ENCODE measurements around the gene TMEM109. TPM values are rescaled to one million over a fixed set of nuclear protein-coding genes. Genes with fewer than 3 reads are reported as not detected.

TMEM109 gene
- total and polyA plus RNA-seq, 9 of the 15 experiments (the other 6 are each of a cell fraction or from before 2014, with no cell fraction given), result 9.2 to 71.3 (median 30.5) TPM

DNA sequence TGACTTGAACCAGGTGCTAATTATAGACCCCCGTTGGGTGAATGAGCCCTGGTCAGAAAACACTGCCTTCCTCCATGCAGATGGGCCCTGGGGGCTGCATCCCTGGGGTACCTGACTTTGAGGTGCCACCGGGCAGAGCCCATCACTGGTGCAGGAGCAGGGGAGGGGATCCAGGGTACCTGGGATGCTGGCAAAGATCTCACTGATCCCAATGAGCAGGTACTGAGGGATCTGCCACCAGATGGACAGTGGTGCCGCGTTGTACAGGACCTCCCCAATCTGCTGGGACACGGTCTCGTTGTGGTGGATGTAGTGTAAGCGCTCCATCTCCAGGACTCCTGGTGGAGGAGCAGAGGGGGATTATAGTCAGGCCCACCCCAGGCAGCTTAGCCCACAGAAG lies 25.3 kb downstream of the TMEM109 start:
- no peak for DNase-seq (ENCODE audit: extremely low read depth in 1 of 4, low spot score in 3 of 4)
- intact Hi-C loops (cut with micrococcal nuclease), result no loop called here
- peaks cover 0 to 11% of the 10 kb centered on the region in 2 experiments; a peak in 1 of 5 replicates for H3K4me1 ChIP-seq (replicated peaks in 1 of 2; ENCODE audit: control insufficient read depth in 2 of 2, insufficient read depth in 2 of 2, low read length in 2 of 2)
- no peaks in the 10 kb centered on the region for H3K36me3 ChIP-seq (ENCODE audit: control insufficient read depth, insufficient read depth, low read length)
- H3K27ac ChIP-seq (ENCODE audit: extremely low read depth, low read depth, low read length), result no peak overlapping the region
- no peak overlapping the region for H3K9ac ChIP-seq (ENCODE audit: insufficient read depth in 1 of 2, low read depth in 2 of 2, low read length in 2 of 2)
- no peaks in the 10 kb centered on the region for H3K79me2 ChIP-seq (ENCODE audit: control insufficient read depth, insufficient read depth, low read length)
- CTCF ChIA-PET (ENCODE audit: low intra/inter-chr PET ratio), result interaction anchor here (0.6 kb wide), 1 partner anchor 11 kb away, joined by 3 read pairs; no protein-coding TSS in a partner anchor
- FAIRE-seq, result no peak
- H3K4me3 ChIP-seq, result no peak overlapping the region
- in situ Hi-C loops (cut with MboI), result no loop called here
- no TSS peak for BruUV-seq (replicated peaks)
- H3K4me2 ChIP-seq (ENCODE audit: insufficient read depth, low read length), result no peak overlapping the region
- no peak for ATAC-seq
- no peaks in the 10 kb centered on the region for H3K9me3 ChIP-seq (replicated peaks; ENCODE audit: control insufficient read depth, insufficient read depth, low read depth, low read length)
- no peaks in the 10 kb centered on the region for H3K9me1 ChIP-seq (ENCODE audit: control insufficient read depth, insufficient read depth, low read length)
- H4K20me1 ChIP-seq (replicated peaks; ENCODE audit: control insufficient read depth, insufficient read depth, low read length), result peaks cover 16% of the 10 kb centered on the region
- POLR2A ChIA-PET, result interaction anchor here (1.4 to 1.6 kb wide), 2 partner anchors 11 to 15 kb away, joined by 4 to 6 read pairs; no protein-coding TSS in a partner anchor
- H2AFZ ChIP-seq (ENCODE audit: low read depth, low read length), result no peak overlapping the region
- 1% methylated on average over 7 of the region's 7 CpGs for WGBS (ENCODE audit: insufficient coverage, low coverage, missing lambda C conversion rate)
- H3K27me3 ChIP-seq (ENCODE audit: control insufficient read depth in 2 of 2, insufficient read depth in 2 of 2, low read length in 2 of 2), result peaks cover 59 to 87% of the 10 kb centered on the region in 2 experiments
- TF ChIP-seq, protein P1, sequence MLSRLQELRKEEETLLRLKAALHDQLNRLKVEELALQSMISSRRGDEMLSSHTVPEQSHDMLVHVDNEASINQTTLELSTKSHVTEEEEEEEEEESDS (CRISPR knock-in tag; IDR thresholded peaks at IDR 0.05), result no peak
- TF ChIP-seq RBM22 (IDR thresholded peaks at IDR 0.05; ENCODE audit: low read depth, low read length, poor library complexity, severe bottlenecking), result no peak
- no peak for TF ChIP-seq ZNF140 (CRISPR knock-in tag; IDR thresholded peaks at IDR 0.05)
- no peak for TF ChIP-seq SMAD4 (CRISPR knock-in tag; conservative IDR thresholded peaks at IDR 0.05)
- TF ChIP-seq CC2D1A (IDR thresholded peaks at IDR 0.05), result no peak
- no peak for TF ChIP-seq ERF (CRISPR knock-in tag; IDR thresholded peaks at IDR 0.05)
- TF ChIP-seq ELF1 (tag; IDR thresholded peaks at IDR 0.05), result no peak
- TF ChIP-seq, protein P2, sequence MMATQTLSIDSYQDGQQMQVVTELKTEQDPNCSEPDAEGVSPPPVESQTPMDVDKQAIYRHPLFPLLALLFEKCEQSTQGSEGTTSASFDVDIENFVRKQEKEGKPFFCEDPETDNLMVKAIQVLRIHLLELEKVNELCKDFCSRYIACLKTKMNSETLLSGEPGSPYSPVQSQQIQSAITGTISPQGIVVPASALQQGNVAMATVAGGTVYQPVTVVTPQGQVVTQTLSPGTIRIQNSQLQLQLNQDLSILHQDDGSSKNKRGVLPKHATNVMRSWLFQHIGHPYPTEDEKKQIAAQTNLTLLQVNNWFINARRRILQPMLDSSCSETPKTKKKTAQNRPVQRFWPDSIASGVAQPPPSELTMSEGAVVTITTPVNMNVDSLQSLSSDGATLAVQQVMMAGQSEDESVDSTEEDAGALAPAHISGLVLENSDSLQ (IDR thresholded peaks at IDR 0.05), result no peak
- no peak for TF ChIP-seq ZNF766 (CRISPR knock-in tag; conservative IDR thresholded peaks at IDR 0.05)
- TF ChIP-seq ARID2 (IDR thresholded peaks at IDR 0.05), result no peak
- TF ChIP-seq, protein P3, sequence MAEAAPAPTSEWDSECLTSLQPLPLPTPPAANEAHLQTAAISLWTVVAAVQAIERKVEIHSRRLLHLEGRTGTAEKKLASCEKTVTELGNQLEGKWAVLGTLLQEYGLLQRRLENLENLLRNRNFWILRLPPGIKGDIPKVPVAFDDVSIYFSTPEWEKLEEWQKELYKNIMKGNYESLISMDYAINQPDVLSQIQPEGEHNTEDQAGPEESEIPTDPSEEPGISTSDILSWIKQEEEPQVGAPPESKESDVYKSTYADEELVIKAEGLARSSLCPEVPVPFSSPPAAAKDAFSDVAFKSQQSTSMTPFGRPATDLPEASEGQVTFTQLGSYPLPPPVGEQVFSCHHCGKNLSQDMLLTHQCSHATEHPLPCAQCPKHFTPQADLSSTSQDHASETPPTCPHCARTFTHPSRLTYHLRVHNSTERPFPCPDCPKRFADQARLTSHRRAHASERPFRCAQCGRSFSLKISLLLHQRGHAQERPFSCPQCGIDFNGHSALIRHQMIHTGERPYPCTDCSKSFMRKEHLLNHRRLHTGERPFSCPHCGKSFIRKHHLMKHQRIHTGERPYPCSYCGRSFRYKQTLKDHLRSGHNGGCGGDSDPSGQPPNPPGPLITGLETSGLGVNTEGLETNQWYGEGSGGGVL (CRISPR knock-in tag; IDR thresholded peaks at IDR 0.05), result no peak
- TF ChIP-seq, protein P4, sequence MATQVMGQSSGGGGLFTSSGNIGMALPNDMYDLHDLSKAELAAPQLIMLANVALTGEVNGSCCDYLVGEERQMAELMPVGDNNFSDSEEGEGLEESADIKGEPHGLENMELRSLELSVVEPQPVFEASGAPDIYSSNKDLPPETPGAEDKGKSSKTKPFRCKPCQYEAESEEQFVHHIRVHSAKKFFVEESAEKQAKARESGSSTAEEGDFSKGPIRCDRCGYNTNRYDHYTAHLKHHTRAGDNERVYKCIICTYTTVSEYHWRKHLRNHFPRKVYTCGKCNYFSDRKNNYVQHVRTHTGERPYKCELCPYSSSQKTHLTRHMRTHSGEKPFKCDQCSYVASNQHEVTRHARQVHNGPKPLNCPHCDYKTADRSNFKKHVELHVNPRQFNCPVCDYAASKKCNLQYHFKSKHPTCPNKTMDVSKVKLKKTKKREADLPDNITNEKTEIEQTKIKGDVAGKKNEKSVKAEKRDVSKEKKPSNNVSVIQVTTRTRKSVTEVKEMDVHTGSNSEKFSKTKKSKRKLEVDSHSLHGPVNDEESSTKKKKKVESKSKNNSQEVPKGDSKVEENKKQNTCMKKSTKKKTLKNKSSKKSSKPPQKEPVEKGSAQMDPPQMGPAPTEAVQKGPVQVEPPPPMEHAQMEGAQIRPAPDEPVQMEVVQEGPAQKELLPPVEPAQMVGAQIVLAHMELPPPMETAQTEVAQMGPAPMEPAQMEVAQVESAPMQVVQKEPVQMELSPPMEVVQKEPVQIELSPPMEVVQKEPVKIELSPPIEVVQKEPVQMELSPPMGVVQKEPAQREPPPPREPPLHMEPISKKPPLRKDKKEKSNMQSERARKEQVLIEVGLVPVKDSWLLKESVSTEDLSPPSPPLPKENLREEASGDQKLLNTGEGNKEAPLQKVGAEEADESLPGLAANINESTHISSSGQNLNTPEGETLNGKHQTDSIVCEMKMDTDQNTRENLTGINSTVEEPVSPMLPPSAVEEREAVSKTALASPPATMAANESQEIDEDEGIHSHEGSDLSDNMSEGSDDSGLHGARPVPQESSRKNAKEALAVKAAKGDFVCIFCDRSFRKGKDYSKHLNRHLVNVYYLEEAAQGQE (IDR thresholded peaks at IDR 0.05; ENCODE audit: borderline replicate concordance), result no peak
- TF ChIP-seq, protein P4 (CRISPR knock-in tag; IDR thresholded peaks at IDR 0.05; ENCODE audit: low read depth), result no peak

Measured in K562 (cell line).